Keratinocyte (primary cell): Measurements from ENCODE around the gene APLP2.

Experiments used
- EZH2 ChIP-seq: IDR thresholded peaks from one replicate; pipeline ENCODE4 v1.6.1; 2012; ENCODE audit warnings: inconsistent platforms, mild to moderate bottlenecking, low read length, moderate library complexity
- TF ChIP-seq, protein P1 (sequence below), 3 experiments: IDR thresholded peaks in 1 of 3; conservative IDR thresholded peaks in 1 of 3; optimal IDR thresholded peaks in 1 of 3; 2 replicates in 2 of 3; 3 replicates in 1 of 3; pipeline versions ENCODE3 to v1.5.1; 2011; ENCODE audit warnings: low read length in 3 of 3, mild to moderate bottlenecking in 3 of 3, moderate library complexity in 2 of 3, control low read depth in 1 of 3, inconsistent platforms in 1 of 3; ENCODE audit not compliant: insufficient read depth in 2 of 3; ENCODE audit errors: extremely low read depth in 1 of 3

DNA sequence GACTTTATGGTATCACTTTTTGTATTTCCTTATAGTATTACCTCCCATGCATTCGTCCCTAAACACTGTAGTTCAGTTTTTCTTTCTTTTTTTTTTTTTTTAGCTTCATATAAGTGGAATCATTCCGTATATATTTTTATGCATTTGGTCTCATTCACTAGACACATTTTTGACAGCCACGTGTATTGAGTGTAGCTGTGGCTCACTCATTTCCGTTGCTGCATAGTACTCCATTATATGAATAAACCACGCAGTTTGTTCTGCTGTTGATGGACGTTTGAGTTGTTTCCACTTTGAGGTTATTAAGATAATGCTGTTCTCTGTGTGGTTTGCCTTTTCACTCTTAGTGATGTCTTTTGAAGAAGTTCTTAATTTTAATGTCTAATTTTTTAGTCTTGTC is 8.4 kb downstream of the APLP2 start:
- TF ChIP-seq, protein P1, sequence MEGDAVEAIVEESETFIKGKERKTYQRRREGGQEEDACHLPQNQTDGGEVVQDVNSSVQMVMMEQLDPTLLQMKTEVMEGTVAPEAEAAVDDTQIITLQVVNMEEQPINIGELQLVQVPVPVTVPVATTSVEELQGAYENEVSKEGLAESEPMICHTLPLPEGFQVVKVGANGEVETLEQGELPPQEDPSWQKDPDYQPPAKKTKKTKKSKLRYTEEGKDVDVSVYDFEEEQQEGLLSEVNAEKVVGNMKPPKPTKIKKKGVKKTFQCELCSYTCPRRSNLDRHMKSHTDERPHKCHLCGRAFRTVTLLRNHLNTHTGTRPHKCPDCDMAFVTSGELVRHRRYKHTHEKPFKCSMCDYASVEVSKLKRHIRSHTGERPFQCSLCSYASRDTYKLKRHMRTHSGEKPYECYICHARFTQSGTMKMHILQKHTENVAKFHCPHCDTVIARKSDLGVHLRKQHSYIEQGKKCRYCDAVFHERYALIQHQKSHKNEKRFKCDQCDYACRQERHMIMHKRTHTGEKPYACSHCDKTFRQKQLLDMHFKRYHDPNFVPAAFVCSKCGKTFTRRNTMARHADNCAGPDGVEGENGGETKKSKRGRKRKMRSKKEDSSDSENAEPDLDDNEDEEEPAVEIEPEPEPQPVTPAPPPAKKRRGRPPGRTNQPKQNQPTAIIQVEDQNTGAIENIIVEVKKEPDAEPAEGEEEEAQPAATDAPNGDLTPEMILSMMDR (optimal IDR thresholded peaks at IDR 0.05 in 1 of 3, IDR thresholded peaks at IDR 0.05 in 1 of 3, conservative IDR thresholded peaks at IDR 0.05 in 1 of 3; ENCODE audit: extremely low read depth in 1 of 3, insufficient read depth in 2 of 3, low read length in 3 of 3), result no peak
- TF ChIP-seq EZH2, result no peak
